ENCODE measurements around the gene ATF7IP2.

The ATF7IP2 gene

DNA sequence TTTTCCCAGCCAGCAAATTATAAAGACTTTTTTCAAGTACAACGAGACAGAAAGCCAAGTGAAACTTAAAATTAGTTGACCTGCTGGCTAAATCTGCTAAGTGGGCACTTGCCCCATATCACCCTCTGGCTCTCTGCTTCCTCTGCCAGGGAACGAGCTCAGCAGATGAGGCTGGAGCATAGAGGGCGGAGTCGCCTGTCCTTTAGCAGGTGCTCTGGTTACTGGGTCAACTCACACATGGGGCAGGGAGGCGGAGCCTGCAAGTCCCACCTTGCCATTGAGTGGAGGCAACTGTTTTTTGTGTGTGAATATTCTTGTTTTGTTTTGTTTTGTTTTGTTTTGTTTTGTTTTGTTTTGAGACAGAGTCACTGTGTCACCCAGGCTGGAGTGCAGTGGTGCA lies 132.0 kb downstream of the ATF7IP2 start:
- DNase-seq: no peak

DNA sequence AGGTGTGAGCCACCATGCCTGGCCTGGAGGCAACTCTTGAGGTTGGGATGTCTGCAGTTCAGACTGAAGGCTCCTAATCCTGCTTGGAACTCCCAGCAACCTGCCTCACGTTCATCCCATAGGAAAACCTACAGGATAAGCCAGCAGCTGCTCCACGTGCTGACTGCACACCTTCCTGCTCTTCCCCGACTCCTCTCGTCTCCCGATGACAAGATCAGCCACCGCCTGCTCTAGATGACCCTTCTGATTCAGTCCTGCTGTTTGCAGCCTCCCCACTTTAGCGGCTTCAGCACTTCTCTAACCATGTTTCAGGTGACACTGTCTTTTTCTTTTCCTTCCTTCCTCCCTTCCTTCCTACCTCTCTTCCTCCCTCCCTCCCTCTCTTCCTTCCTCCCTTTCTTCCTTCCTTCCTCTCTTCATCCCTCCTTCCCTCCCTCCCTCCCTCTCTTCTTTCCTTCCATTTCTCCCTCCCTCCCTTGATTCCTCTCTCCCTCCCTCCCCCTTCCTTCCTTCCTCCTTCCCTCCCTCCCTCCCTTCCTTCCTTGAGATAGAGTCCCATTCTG lies 132.7 kb downstream of the ATF7IP2 start:
- DNase-seq: no peak

DNA sequence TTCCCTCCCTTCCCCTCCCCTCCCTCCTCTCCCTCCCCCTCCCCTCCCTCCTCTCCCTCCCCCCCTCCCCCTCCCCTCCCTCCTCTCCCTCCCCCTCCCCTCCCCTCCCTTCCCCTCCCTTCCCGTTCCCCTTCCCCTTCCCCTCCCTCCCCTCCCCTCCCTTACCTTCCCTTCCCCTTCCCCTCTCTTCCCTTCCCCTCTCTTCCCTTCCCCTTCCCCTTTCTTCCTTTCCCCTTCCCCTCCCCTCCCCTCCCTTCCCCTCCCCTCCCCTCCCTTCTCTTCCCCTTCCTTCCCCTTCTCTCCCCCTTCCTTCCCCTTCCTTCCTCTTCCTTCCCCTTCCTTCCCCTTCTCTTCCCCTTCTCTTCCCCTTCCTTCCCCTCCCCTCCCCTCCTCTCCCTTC lies 133.4 kb downstream of the ATF7IP2 start:
- no peak for DNase-seq

DNA sequence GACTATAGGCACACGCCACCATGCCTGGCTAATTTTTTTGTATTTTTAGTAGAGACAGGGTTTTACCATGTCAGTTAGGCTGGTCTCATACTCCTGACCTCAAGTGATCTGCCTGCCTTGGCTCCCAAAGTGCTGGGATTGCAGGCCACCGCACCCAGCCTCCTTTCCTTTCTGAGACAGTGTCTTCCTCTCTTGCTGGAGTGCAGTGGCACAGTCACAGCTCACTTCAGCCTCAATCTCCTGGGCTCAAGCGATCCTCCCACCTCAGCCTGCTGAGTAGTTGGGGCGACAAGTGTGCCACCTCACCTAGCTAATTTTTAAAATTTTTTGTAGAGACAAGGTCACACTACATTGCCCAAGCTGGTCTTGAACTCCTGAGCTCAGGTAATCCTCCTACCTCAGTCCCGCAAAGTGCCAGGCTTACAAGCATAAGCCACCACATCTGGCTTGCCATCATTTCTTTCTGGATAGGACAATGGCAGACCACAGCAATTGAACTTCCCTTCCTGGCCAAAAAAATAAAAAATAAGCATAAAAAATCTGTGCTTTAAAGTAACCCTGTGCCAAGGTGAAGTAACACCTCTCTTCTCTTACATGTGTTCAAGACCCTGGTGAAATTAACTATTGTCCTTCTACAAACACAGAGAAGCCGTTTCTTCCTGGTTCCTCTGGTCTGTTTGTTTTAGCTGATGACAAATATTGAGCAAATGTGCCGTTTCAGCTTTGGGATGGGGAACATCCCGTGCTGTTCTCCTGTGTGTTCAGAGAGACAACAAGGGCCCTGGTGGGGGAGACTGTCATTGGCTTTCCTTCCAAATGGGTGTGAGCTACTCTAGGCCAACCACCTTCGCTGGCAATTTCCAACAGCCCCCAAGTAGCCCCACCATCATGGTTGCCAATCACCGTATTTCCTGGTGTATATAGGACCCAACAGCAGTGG lies 134.3 kb downstream of the ATF7IP2 start:
- no peak for DNase-seq

DNA sequence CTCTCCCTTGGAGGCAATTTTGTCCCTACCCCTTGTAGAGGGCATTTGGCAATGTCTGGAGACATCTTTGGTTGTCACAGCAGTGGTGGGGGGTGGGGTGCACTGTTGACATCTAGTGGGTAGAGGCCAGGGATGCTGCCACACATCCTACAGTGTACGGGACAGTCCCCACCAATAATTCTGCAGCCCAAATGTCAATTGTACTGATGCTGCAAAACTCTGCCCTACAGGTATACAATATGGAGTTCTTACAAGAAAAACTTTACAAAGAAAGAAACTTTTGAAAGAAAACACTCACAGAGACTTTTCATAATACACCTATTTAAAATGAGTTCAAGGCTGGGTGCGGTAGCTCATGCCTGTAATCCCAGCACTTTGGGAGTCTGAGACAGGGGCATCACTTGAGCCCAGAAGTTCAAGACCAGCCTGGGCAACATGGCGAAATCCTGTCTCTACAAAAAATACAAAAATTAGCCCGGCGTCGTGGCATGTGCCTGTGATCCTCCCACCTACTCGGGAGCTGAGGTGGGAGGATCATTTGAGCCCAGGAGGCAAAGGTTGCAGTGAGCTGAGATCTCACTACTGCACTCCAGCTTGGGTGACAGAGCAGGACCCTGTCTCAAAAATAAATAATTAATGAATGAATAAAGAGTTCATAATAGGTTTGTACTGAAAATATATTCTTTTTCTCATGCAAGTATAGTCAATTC lies 135.2 kb downstream of the ATF7IP2 start:
- no peak for DNase-seq

DNA sequence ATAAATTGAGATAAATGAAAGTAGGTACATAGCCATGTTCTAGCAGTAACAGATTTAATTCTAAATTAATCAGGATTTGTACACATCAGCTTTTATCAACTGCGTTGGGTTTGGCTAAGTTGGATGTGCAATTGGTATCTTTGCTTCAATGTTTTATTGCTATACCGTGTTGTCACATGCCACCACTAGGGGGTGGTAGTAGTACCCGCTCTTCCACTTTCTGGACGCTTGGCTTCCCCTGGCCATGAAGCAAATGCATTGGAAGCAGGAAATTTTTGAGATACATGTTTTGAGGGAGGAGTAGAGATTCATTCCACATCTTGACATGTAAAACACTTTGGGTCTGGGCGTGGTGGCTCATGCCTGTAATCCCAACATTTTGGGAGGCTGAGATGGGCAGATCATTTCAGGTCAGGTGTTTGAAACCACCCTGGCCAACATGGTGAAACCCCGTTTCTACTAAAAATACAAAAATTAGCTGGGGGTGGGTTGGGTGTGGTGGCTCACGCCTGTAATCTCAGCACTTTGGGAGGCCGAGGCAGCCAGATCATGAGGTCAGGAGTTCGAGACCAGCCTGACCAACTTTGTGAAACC lies 135.9 kb downstream of the ATF7IP2 start:
- DNase-seq: no peak

DNA sequence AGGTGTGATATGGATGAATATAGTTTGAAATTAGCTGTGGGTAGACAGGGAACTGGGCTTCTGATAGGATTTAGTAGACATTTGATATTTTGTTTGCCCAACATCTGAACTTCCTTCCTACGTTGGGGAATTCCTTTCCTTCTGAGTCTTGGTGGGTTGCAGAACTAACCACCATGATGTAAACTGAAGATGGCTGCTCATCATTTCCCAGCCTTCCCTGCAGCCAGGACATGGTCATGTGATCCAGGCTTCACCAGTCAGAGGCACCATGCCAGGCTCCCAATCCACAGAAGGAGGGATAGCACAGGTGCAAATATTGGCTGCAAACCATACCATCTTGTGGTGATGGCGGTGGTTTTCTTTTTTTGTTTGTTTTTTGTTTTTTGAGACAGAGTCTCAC lies 137.1 kb downstream of the ATF7IP2 start:
- DNase-seq: no peak

DNA sequence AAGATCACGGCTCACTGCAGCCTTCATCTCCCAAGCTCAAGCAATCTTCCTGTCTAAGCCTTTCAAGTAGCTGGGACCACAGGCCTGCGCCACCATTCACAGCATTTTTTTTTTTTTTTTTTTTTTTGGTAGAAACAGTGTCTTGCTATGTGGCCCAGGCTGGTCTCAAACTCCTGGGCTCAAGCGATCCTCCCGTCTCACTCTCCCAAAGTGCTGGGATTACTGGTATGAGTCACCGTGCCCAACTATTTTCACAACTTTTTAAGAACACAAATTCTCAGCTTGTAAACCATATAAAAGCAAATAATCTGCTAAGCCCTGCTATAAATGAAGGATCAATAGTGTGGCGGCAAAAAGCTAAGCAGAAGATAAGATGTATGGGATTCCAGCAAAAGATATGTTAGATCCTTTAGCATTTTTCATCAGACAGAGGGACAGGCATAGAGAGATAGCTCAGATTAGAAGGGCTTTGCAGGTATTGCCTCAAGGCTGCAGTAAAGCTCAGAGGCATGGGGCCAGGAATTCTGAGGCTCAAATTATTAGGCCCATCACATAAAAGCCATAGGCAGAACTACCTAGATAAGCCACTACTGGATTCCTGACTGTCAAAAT lies 139.5 kb downstream of the ATF7IP2 start:
- no peak for DNase-seq

DNA sequence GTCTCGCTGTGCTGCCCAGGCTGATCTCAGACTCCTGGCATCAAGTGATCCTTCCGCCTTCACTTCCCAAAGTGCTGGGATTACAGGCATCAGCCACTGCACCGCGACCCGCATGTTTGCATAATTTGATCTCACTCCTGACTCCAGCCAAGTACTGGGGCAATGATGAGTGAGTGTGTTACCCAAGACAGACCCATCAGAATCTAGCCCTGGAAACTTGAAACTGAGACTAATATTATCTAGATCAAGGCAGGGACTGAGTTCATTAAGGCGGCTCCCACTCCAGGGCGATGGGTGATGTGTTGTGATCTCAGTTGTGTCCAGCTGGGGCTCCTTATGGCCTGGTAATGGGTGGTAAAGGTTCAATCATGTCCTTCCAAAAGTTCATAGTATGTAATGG lies 141.1 kb downstream of the ATF7IP2 start:
- DNase-seq: no peak

DNA sequence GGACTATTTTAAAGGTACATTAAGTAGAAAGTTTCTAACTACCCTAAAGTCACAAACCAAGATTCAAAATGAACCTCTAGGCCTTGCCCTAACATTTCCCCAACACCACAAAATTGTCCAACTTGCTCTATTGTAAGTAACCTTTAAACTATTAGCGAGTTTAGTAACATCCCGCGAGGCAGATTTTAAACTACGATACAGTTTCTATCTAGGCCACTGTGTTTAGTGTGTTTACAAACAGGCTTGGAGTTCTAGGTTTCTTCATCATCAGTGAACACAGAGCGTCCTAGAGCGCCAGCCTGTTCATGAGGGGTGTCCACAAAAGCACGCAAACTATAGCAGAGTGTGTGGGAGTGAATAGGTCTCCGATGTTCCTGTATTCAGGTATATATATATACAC lies 142.8 kb downstream of the ATF7IP2 start:
- no peak for DNase-seq

DNA sequence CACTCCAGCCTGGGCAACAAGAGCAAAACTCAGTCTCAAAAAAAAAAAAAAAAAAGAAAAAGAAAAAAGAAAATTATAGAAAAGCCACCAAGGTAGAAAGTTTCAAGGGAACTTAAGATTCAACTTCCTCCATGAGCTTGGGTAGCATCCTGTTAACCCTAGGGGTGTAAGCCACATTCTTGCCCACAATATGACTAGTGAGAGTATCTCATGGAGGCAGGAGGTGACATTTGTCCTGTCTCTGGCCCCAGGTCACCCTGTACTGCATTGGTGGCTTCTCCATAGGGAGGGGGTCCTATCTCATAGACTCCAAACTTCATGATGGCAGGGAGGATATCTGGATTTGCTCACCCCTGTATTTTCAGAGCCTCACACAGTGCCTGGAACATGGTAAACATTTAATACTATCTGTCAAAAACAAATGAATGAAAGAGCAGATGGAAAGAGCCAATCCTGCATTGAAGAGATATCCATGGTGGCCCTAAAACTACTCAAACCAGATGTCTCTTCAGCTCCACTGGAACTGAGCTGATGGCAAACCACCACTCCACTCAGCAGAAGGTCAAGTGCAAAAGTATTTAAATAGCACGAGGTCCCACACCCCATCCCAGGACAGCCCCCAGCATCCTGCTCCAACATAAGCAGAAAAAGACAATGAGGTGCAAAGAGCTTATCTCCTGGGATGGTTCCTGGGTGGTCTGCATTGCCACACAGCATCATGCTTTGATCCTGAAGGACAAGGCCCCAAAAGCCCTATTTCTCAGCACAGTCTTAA lies 144.2 kb downstream of the ATF7IP2 start:
- no peak for DNase-seq

DNA sequence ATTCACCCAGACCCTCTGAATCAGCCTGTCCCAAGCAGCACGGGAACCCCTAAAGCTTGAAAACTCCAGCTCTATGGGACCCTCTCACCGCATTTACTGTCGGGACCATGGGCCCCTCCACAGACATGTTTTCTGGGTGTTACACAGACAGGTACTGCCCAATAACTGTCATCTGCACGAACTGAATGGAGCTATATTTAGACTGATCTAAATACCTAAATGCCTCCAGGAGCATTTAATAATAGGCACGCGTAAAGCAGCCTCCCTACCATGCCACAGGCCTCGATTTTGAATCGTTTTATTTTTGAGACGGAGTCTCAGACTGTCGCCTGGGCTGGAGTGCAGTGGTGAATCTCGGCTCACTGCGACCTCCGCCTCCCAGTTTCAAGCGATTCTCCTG lies 144.8 kb downstream of the ATF7IP2 start:
- DNase-seq: no peak

DNA sequence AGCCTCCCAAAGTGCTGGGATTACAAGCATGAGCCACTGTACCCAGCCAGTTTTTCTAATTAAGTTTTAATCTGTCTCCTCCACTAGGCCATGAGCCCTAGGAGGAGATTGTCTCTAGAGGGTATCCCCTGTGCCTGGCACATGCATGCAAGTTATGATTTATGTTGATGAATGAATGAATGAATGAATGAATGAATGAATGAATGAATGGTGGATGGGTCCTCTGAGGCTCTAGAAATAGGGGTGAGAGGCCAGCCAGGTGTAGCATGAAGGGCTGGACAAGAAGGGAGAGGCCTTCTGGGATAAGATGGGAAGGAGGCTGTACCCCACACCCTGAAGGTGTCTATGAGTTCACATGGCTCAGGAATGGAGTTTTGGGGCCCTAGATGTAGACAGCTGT lies 145.7 kb downstream of the ATF7IP2 start:
- no peak for DNase-seq

Data from activated effector memory CD4-positive, alpha-beta T cell treated with Interleukin-2 at 50 U/mL for 16 hours (primary cell).